ENCODE results near the gene OR51B4.
"Not testable (repeated sequence)": the region's sequence is repeated elsewhere in the genome, so short reads cannot be mapped to it uniquely, and the experiment has no call there.

Gene OR51B4

DNA sequence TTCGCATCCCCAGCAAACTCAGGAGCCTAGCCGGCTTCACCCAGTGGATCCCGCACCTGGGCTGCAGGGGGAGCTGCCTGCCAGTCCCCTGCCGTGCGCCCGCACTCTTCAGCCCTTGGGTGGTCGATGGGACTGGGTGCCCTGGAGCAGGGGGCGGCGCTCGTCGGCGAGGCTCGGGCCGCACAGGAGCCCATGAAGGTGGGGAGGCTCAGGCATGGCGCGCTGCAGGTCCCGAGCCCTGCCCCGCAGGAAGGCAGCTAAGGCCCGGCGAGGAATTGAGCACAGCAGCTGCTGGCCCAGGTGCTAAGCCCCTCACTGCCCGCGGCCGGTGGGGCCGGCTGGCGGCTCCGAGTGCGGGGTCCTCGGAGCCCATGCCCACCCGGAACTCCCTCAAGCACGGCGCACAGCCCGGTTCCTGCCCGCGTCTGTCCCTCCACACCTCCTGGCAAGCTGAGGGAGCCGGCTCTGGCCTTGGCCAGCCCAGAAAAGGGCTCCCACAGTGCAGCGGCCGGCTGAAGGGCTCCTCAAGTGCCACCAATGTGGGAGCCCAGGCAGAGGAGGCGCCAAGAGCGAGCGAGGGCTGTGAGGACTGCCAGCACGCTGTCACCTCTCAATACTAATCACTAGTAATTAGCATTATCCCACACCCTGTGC, 7.3 kb downstream of the OR51B4 start:
- DNase-seq (ENCODE audit: low read depth, low spot score): not testable (repeated sequence)

DNA sequence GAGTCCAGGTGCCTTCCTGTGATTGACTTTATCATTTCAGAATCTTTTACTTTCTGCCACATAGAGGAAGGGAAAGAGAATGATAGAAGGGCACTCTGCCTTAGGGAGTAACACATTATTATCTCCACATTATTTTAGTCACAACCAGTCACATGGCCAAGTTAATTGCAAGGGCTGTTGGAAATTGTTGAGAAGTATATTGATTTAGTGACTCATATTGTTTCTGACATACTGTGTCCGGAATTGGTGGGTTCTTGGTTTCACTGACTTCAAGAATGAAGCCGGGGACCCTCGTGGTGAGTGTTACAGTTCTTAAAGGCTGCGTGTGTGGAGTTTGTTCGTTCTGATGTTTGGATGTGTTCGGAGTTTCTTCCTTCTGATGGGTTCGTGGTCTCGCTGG, 8.7 kb downstream of the OR51B4 start:
- no peak for DNase-seq (ENCODE audit: low read depth, low spot score)

DNA sequence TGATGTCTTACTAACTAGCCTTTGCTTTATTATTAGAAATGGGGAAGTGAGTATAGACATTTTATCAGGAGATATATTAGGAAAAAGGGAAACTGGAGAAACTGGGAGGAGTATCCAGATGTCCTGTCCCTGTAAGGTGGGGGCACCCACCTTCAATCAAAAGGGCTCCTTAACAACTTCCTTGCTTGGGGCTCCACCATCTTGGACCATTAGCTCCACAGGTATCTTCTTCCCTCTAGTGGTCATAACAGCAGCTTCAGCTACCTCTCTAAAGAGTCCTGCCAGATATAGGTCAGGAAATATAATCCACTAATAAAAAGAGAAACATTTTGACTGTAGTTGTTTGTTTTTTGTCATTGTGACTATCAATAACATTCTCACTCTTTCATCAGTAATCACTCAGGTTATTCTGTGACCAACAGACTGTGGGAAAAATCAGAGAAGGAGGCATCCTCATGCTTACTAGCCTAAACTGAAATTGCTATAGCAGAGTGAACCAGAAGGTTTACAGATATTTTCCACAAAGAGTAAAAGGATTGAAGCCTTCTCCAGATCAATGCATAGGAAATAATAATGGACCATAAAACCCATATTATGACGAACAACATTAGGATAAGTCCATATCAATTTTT, 10.4 kb downstream of the OR51B4 start:
- no peak for DNase-seq (ENCODE audit: low read depth, low spot score)

DNA sequence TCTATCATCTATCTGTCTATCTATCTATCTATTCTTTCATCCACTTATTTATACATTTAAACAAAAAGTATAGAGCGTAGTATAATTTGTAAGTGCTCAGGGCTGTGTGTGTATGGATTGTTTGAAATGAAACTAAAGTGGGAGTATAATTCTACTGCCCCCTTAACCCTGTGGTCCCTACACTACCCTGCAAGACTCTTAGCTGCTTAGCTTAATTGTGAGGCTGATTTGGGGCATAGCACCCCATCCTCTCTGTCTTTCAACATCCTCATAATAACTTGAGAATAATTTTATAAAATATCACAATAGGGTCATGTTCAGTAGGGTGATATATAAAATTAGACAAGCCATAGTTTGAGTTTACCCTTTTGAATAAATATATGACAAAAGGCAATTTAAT, 11.6 kb downstream of the OR51B4 start:
- DNase-seq (ENCODE audit: low read depth, low spot score): no peak

GRCh38 chr11:5289696-5290095, 12.1 kb downstream of the OR51B4 start:
- no peak for DNase-seq (ENCODE audit: low read depth, low spot score)

GRCh38 chr11:5288906-5289550, 12.7 kb downstream of the OR51B4 start:
- no peak for DNase-seq (ENCODE audit: low read depth, low spot score)

DNA sequence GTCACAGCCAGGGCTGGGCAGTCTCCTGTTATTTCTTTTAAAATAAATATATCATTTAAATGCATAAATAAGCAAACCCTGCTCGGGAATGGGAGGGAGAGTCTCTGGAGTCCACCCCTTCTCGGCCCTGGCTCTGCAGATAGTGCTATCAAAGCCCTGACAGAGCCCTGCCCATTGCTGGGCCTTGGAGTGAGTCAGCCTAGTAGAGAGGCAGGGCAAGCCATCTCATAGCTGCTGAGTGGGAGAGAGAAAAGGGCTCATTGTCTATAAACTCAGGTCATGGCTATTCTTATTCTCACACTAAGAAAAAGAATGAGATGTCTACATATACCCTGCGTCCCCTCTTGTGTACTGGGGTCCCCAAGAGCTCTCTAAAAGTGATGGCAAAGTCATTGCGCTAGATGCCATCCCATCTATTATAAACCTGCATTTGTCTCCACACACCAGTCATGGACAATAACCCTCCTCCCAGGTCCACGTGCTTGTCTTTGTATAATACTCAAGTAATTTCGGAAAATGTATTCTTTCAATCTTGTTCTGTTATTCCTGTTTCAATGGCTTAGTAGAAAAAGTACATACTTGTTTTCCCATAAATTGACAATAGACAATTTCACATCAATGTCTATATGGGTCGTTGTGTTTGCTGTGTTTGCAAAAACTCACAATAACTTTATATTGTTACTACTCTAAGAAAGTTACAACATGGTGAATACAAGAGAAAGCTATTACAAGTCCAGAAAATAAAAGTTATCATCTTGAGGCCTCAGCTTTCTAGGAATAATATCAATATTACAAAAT, 13.4 kb downstream of the OR51B4 start:
- no peak for DNase-seq (ENCODE audit: low read depth, low spot score)

DNA sequence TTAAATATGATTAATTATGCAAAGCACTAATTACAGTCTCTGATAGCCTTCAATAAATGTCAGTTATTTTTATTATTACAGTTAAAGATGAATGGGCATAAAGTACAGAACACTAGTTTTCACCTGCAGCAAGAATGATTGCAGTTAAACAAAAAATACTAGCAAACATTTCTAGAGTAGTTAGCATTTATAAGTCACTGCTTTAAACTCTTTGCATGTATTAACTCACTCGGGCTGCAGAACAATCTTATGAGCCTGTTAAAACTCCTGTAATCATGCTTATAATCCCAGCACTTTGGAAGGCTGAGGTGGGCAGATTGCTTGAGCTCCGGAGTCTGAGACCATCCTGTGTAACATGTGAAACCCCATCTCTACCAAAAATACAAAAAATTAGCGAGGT, 14.8 kb downstream of the OR51B4 start:
- no peak for DNase-seq (ENCODE audit: low read depth, low spot score)

DNA sequence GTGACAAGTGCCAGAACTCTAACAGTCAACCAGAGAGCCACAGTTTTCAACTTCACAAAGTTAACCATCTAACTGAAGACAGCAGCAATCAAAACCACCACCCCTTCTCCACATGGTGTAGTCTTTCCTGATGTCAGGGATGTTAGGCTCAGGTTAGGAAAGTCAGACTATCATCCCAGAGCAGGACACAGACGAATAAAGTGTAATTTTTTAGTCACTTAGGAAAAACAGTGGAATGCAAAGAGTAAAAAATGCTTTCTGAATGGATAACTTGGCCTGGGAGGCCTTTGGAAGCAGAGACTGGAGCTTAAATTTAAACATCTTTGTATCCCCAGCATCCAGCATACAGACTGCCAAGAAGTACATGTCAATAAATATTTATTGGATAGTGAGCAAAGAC, 15.4 kb downstream of the OR51B4 start:
- DNase-seq (ENCODE audit: low read depth, low spot score): no peak

- no peak for DNase-seq (ENCODE audit: low read depth, low spot score)
Observed at GRCh38 chr11:5285703-5286340, 15.9 kb downstream of the OR51B4 start.

- DNase-seq (ENCODE audit: low read depth, low spot score): no peak
Observed at GRCh38 chr11:5284637-5285036, 17.1 kb downstream of the OR51B4 start.

DNA sequence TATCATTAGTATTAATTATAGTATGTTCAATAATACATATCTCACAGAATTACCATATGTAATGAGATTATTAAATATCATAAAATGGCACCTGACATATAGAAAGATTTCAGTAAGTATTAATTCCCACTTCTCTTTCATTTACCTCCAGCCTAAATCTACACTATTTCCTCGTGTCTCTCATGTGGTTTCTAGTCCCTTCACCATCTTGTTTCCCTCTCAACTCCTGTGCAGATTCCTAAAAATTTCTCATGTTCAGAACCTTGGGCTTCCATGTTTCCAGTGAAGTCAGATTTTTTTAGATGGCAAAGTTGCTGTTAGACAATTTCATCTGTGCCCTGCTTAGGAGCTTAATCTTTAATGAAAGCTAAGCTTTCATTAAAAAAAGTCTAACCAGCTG, 17.9 kb downstream of the OR51B4 start:
- DNase-seq (ENCODE audit: low read depth, low spot score): no peak

DNA sequence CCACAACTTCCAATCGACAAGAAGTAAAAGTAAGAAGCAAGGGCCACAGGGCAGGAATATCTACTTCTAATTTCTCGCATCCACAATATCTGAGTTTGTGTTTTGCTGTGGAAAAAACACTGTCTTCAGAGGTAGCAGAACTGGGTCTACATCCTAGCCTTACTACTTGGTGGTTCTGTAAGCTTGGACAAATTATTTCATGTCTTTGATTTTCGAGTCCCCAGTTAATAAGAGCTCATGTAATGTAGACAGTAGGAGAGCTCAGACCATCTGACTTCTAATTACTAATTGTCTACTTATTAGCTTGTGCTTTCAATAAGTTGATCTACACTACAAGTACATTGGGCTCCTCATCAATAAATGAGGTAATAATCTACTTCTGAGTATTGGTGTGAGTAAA, 18.7 kb downstream of the OR51B4 start:
- DNase-seq (ENCODE audit: low read depth, low spot score): no peak

GRCh38 chr11:5282628-5283027, 19.1 kb downstream of the OR51B4 start:
- no peak for DNase-seq (ENCODE audit: low read depth, low spot score)

GRCh38 chr11:5281596-5281995, 20.1 kb downstream of the OR51B4 start:
- DNase-seq (ENCODE audit: low read depth, low spot score): no peak

DNA sequence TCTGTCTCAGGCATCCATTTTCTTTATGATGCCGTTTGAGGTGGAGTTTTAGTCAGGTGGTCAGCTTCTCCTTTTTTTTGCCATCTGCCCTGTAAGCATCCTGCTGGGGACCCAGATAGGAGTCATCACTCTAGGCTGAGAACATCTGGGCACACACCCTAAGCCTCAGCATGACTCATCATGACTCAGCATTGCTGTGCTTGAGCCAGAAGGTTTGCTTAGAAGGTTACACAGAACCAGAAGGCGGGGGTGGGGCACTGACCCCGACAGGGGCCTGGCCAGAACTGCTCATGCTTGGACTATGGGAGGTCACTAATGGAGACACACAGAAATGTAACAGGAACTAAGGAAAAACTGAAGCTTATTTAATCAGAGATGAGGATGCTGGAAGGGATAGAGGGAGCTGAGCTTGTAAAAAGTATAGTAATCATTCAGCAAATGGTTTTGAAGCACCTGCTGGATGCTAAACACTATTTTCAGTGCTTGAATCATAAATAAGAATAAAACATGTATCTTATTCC, 21.1 kb downstream of the OR51B4 start:
- no peak for DNase-seq (ENCODE audit: low read depth, low spot score)

DNA sequence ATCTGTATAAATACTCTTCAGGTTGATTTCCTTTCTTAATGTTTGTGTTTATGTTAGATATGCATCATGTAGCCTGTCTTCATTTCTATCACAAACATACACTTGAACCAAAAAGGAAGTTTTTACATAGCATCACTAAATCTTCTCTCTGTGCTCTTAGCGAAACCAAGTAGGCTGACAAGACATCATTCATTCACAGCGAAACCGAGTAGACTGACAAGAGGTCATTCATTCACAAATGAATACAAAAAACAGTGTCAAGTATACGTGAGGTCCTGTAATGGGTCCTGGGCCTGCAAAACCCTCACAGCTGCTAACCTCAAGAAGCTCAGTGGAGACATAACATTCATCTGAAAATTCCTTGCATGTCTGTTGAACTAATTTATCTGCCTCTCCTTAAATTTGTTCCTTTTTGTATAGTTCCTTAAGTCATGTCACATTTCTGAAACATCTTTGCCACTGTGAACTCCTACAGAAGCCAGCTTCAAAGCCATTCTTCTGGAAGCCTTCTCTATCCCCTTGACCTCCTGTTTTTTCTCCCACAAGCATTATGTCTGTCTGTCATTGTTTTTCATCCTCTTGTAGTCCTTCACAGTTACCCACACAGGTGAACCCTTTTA, 22.2 kb downstream of the OR51B4 start:
- no peak for DNase-seq (ENCODE audit: low read depth, low spot score)

- no peak for DNase-seq (ENCODE audit: low read depth, low spot score)
Observed at GRCh38 chr11:5277807-5278382, 23.9 kb downstream of the OR51B4 start.

DNA sequence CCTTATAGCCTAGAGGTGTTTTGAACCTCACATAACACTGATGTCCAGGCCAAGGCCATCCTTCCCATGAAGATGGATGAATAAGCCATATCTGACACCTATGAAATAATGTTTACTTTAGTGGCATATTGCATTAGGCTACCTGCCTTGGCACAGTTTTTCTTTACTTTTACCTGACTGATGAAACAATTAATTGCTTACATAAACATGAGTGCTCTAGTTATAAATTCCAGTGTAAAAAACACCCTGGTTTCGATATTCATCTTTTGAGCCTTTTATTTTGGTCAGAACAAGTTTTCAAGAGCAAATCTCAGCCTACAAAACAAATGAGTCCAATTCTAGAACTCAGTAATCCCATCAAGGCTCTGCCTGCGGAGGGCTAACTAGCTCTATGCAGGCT, 25.0 kb downstream of the OR51B4 start:
- DNase-seq (ENCODE audit: low read depth, low spot score): no peak

GRCh38 chr11:5275369-5276110, 26.2 kb downstream of the OR51B4 start:
- DNase-seq (ENCODE audit: low read depth, low spot score): no peak
